GM19238 (cell line): Measurements from ENCODE around the gene ZBP1.

Experiments
- DNase-seq: peaks from one replicate; pipeline ENCODE4 v3.0.0; 2011; ENCODE audit warnings: low spot score; ENCODE audit not compliant: insufficient read length

Gene ZBP1

DNA sequence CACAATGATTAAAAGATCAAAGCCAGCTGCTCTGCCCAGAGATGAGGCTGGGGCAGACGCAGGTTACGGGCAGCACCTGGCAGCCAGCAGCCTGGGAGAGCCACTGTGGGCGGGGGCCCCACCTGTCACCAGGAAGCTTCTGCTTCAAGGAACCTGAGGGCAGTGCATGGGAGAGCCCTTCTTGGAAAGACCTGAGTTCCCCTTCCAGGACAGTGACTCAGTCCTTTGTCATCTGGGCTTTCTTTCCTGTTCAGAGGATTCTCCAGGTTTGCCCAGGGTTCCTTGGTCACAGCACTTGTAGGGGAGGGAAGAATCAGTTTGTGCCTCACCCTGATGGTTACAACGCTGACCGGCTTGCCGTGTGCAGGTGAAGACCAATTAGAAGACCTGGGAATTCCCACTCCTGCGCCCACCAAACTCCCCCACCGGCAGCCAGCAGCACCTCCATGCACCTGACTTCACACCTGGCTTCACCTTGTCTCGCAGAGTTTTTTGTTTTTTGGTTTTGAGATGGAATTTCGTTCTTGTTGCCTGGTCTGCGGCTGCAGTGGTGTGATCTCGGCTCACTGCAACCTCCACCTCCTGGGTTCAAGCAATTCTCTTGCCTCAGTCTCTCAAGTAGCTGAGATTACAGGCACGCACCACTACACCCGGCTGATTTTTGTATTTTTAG lies 2.0 kb downstream of the ZBP1 start:
- no peak for DNase-seq

GRCh38 chr20:57617079-57617795 lies 3.0 kb downstream of the ZBP1 start:
- no peak for DNase-seq

DNA sequence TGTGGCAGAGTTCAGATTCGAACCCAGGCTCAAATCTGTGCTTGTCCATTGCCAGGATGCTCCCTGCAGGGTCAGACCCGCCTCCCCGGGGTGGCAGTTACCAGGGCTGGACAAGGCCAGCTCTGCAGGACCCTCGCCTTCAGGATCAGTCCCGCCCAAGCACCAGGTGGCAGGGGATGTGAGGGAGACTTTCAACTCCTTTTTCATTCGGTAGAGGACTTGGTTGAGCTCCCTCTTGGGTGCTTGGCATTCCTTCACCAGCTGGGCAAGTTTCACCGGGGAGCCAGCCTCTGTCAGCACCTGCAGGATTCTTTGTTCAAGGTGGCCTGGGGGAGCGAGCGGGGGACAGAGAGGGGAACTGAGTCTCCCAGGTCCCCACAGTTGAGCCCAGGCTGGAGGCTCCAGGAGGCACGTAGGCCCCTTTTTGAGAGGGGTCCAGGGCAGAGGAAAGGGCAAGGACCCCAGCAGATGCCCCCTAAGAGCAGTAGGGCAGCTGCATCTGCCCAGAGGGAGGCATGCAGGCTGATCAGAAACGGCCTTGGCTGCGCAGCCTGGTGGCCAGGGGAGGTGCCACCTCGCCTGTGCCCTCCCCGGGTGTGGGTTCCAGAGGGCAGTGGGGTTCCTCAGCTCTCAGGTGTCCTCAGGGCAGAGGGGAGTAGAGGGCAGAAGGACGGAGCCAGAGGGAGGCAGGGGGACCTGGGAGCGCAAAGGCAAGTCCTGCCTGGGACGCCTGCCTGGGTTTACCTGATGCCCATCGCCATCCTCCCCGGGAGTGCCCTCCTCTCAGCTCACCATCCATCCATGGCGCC lies 3.9 kb downstream of the ZBP1 start:
- DNase-seq = no peak

- DNase-seq = no peak
Measured at GRCh38 chr20:57615445-57615811, 4.8 kb downstream of the ZBP1 start.

DNA sequence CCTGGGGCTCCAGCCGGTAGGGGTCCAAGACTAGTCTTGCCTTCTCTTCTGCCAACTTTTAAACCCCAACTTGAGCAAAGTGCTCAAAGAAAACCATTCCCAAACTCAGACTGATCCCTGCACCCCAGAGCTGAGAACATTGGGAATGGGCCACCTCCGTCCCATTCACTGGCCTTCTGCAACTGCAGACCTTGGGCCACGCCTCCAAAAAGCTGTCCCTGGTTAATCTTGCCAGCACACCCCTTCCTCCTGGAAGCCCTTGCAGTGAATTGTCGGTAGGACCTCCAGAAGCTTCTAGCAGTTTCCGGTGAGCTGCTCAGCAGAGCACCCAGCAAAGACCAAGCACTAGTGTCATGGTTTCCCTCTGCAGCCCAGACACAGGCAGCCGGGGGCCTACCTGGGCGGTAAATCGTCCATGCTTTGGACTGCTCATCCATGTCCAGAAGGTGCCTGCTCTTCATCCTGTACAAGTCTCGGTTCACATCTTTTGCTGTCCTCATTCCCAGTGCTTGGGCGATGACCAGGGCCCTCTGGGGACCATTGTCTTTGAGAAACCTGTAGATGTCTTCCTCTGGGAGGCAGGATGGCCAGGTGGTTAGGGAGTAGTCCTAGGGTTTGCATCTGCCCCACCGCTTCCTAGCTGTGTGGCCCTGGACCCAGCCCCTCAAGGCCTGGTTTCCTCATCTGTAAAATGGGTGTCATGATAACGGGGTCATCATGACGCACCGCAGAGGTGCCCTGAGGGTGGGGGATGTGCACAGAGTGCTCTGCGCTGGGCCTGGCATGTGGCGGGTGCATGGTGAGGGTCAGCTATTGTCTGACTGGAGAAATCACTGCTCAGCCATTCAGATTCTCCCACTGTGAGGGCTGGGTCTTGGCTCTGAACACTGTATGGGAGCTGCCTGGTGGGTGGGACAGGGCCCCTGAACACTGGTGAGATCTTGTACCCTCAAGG lies 5.5 kb downstream of the ZBP1 start:
- no peak for DNase-seq

DNA sequence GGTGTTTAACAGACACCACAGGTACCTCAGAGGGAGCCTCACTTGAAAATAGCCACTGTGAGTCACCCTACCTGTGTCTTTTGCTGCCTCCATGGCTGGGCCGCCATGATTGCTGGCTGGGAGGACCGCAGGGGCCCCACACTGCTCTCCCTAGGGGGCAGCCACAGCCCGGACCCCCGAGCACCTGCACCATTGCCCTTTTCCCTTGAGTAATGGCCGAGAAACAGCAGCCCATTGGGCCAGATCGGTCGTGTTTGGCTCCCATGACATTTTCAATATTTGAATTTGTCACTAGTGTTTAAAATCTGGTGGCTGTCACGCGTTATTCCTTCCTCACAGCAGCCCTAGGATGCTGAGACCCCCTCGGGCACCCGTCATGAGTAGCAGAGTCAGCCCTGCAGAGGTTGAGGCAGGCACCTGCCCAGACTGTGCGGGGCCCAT lies 6.7 kb downstream of the ZBP1 start:
- no peak for DNase-seq

DNA sequence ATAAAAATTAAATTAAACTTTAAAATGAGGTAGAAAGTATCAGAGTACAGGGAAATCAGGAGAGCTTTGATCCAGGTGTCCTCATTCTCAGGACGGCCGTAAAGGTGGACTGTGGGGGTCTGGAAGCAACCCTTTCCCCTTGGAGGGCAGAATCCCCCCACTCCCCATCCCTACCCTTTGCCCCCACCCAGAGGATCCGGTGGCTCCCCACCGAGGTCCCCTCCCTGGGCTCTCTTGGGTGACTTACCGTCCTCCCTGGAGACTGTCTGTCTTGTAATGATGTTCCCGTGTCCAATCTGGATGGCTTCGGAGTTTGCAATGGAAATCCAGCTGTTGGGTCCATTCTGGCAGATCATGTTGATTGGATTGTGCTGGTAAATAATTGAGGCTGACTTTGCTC lies 7.3 kb downstream of the ZBP1 start:
- no peak for DNase-seq

- no peak for DNase-seq
Measured at GRCh38 chr20:57612436-57612835, 7.8 kb downstream of the ZBP1 start.

- DNase-seq = no peak
Measured at GRCh38 chr20:57611586-57612311, 8.5 kb downstream of the ZBP1 start.

- DNase-seq = no peak
Measured at GRCh38 chr20:57610261-57610952, 9.8 kb downstream of the ZBP1 start.

DNA sequence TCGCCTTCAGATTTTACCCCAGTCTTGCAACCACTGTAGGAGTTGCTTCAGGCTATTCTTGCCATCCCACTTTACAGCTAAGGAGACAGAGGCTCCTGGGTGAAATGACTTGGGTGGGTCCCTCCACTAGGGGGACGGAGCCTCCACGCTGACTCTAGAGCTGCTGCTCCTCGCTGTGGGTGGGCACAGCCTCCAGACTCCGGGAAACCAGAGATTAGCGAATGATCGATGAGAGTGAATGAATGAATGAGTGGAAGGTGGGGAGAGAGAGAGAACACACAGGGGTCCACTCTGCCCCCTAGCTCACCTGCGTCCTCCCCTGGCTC lies 10.4 kb downstream of the ZBP1 start:
- DNase-seq = no peak

GRCh38 chr20:57609086-57609841 lies 11.0 kb downstream of the ZBP1 start:
- no peak for DNase-seq

DNA sequence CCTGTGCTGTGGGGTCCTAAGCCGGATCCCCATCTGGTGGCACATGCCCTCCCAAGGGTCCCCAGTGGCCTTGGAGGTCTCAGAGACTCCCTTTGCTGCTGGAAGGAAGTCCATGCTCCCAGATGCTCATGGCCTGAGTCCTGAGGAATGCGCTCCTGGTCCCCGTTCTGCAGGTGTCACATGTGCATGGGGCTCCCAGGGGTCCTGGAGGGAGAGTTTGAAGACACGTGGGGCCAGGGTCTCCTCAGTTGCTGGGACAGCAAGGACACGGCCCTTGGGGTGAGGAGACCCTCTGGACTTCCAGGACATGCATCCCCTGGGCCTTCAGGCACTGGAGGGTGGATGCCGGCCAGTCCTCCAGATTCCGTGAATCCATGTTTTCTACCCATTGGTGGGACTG lies 11.7 kb downstream of the ZBP1 start:
- DNase-seq = no peak

- DNase-seq = no peak
Measured at GRCh38 chr20:57605878-57606277, 14.3 kb downstream of the ZBP1 start.

- DNase-seq = no peak
Measured at GRCh38 chr20:57605045-57605444, 15.2 kb downstream of the ZBP1 start.

GRCh38 chr20:57603120-57603519 lies 17.1 kb downstream of the ZBP1 start:
- no peak for DNase-seq

- DNase-seq = no peak
Measured at GRCh38 chr20:57601737-57602136, 18.5 kb downstream of the ZBP1 start.

DNA sequence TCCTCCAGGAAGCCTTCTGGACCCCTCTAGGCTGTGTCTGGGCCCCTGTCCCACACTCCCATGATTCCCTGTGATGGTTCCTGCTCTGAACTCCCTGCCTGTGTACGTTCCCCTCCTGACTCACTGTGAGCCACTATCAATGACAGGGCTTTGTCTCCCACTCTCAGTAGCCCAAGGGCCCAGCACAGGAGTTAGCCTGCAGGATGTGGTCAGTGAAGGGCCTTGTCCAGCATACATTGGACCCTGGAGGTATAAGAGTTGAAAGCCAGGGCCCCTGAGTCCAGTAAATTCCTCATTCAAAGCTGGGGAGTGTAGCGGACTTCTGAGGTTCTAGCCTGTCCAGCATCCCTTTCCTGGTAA lies 19.0 kb downstream of the ZBP1 start:
- no peak for DNase-seq
